Activated T-cell treated with anti-CD3 and anti-CD28 coated beads for 4 hours (primary cell): ENCODE measurements around the gene HSPA12B.

Source experiments
- DNase-seq: peaks from one replicate; pipeline ENCODE4 v3.0.0-alpha.2; 2020

The HSPA12B gene

GRCh38 chr20:3730803-3731672 is 1.4 kb upstream of the HSPA12B start:
- no peak for DNase-seq

DNA sequence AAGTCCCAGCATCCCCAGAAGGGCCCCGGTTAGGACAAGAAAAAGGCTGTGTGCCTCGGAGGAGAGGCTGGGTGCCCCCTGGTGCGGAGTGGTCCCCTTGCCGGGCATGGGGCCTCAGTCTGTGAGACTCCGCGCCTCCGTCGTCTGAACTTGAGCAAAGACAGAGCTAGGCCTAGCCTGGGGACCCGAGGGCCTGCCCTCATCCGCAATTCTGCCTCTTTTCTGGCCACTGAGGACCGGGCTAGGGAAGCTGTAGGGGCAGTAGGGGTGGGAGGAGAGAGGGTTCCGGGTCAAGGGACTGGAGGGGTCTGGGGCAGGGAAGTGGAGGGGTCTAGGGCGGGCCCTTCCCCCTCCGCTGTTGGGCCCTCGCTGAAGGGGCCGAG is 550 bp upstream of the HSPA12B start:
- no peak for DNase-seq

GRCh38 chr20:3733119-3733995 is 872 bp downstream of the HSPA12B start:
- no peak for DNase-seq

- no peak for DNase-seq
Measured at GRCh38 chr20:3734111-3734843, 1.8 kb downstream of the HSPA12B start.

DNA sequence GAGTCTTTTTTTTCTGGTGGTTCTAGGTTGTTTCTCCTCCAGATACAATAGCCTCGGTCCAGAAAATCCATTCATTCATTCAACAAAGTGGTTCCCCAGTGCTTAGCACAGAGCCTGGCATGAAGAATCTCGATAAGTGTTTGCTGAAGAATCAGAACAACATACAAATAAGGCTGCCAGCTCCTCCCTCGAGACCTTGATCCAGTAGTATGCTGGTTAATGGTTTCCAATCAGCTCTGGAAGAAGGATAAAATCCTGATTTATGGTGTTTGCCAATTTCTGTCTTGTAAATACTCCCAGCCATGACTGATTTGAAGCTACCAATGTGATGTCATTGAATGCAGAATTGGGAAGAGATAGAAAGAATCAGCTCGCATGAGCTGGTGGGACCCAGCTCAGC is 3.3 kb downstream of the HSPA12B start:
- DNase-seq, result no peak

GRCh38 chr20:3738111-3739053 is 5.9 kb downstream of the HSPA12B start:
- no peak for DNase-seq

DNA sequence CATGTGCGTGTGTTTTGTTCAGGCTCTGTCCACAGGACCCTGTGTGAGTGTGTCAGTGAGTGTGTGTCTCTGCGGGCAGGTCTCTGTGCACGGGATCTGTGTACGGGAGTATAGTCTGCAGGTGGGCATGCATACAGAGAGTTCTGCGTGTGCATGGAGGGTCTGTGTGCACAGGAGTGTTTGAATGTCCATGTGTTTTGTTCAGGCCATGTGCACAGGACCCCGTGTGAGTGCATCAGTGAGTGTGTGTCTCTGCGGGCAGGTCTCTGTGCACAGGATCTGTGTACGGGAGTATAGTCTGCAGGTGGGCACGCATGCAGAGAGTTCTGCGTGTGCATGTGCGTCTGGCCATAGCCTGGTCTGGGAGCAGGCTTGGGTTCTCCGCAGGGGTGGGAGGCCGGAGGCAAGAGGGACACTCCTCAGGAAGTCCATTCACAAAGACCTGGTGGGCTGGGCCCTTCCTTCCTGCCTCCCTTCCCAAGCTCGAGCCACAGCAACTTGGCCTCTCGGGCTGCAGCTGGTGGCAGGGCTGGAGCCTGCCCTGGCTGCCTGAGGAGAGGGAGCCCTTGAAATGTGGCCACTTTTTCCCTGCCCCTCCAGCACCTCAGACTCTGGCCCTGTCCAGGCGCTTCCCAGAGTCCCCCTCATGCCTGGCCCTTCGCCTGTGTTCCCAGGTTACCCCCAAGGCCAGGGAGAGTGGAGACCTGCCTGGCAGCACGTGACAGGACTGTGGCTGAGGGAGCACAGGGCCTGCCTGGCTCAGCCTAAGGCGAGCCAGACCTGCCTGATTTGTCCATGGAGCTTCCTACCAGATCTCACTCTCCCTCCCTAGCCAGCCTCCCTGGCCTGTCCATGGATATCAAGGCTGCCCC is 6.8 kb downstream of the HSPA12B start:
- no peak for DNase-seq

DNA sequence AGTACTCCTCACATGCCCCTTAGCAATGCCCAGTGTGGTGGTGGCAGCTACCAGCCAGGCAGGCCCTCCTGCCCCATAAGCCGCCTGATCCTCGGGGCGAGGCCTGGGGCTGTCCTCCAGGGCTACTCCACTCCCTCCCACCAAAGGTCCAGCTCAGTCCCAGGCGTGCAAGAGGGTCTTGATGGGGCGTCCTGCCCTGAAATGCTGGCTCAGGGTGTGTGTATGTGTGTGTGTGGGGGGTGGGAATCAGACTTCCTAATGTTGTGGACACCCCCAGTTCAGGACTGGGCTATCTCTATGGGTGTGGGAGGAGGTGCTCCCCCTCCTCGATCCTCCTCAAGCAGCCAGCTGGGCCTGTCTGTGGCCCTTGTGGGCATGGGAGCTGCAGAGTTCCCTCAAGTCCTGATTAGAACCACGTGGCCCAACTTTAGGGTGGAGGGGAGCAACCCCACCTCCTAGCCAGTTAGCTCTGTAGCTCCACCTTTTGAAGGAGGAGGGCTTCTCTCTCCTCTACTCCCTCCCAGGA is 7.5 kb downstream of the HSPA12B start:
- DNase-seq, result no peak

- no peak for DNase-seq
Measured at GRCh38 chr20:3740615-3741301, 8.3 kb downstream of the HSPA12B start.

- no peak for DNase-seq
Measured at GRCh38 chr20:3741836-3742458, 9.5 kb downstream of the HSPA12B start.

- DNase-seq, result no peak
Measured at GRCh38 chr20:3743251-3743650, 10.8 kb downstream of the HSPA12B start.

- no peak for DNase-seq
Measured at GRCh38 chr20:3744037-3744436, 11.6 kb downstream of the HSPA12B start.

- DNase-seq, result peak; percentile 69
Measured at GRCh38 chr20:3744806-3745685, 12.6 kb downstream of the HSPA12B start.

- no peak for DNase-seq
Measured at GRCh38 chr20:3745686-3746173, 13.2 kb downstream of the HSPA12B start.

DNA sequence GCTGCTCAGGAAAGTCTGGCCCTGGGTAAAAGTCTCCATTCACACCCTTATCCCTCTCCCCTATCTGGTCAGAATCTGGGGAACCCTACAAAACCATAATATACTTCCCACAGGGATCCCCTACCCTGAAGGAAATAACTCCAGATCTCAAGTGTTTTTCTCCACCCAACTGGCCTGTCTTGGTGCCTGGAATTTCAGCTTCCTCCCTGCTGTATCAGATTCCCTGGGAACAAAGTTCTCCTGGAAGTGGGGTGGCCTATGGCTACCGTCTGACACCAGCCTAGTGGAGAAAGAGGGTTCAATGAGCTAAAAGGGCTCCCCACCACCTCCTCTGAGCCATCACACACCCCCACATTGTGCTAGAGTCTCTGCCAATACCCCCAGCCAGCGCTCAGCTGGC is 15.0 kb downstream of the HSPA12B start:
- no peak for DNase-seq

DNA sequence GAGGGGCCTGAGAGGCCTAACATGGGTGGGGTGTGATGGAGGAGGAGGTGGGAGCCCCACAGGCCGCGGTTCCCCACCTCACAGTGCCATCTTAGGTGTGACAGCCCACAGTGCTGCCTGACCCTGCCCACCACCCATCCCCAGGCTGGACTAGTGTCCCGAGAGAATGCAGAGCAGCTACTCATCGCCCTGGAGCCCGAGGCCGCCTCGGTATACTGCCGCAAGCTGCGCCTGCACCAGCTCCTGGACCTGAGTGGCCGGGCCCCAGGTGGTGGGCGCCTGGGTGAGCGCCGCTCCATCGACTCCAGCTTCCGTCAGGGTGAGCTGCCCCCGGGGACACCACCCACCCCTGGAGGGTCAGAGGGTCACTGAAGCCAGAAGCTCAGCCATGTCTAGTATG is 15.6 kb downstream of the HSPA12B start:
- no peak for DNase-seq

GRCh38 chr20:3749087-3749688 is 16.7 kb downstream of the HSPA12B start:
- no peak for DNase-seq
